Activated T-cell treated with anti-CD3 and anti-CD28 coated beads for 24 hours (primary cell): ENCODE data around the gene PRDM16.
"Not testable (repeated sequence)": the region's sequence is repeated elsewhere in the genome, so short reads cannot be mapped to it uniquely, and the experiment has no call there.

Experiments used
- DNase-seq: peaks from one replicate; pipeline ENCODE4 v3.0.0-alpha.2; 2020; ENCODE audit warnings: low read depth

The PRDM16 gene

GRCh38 chr1:3227893-3228292, 158.9 kb downstream of the PRDM16 start:
- no peak for DNase-seq

GRCh38 chr1:3229081-3229725, 160.2 kb downstream of the PRDM16 start:
- no peak for DNase-seq

GRCh38 chr1:3230553-3230952, 161.6 kb downstream of the PRDM16 start:
- no peak for DNase-seq

DNA sequence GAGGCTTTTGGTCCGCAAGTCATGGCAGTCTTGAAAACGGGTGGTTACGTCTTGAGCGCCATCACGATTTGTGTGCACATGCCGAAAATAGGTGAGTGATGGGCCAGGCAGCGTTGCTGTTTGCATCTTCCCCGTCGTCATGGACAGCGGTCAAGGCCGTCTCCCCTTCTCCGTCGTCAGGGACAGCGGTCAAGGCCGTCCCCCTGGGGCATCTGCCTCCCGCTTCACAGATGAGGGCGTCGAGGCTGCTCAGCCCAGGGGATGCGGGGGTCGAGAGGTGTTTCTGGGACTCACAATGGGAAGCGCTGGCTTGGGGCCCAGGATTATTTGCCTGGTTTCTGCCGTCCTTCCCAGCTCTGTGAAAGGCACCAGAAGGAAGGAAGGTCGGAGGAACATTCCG, 162.2 kb downstream of the PRDM16 start:
- no peak for DNase-seq

DNA sequence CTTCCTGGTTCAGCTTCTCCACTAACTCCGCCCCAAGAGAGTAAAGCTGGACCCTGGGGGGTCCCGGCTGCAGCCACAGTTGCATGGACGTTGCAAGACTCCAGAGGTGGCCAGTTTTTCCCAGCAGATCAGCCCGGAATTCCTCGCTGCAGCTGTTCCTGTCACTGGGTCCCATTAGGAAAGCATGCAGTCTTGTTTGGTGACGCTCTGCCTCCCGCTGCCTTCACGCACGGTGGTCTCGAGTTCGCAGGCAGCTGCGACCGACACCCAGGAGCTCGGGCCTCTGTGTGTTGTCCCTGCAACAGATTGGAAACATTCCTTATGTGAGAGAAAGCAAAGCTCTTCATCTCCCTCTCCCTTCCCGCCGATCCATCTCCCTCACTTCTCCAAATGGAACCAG, 162.8 kb downstream of the PRDM16 start:
- no peak for DNase-seq

DNA sequence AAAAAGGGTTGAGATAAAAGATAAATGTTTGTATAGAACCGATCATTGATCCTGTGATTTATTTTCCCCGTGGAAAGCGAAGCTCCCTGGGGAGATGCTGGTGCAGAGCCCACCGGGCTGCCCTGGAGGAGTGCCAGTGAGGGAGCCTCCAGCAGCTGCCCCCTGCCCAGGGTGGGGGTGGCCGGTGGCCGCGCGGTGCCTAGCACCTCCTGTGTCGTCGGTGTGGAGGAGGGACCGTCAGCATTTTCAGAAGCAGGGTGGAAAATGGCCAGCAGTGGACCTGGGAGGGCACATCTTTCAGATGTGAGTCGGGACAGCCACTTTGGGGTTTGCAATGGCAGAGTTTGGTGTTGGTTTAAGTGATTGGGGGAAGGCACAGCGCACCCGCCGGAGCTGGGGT, 164.0 kb downstream of the PRDM16 start:
- DNase-seq = no peak

DNA sequence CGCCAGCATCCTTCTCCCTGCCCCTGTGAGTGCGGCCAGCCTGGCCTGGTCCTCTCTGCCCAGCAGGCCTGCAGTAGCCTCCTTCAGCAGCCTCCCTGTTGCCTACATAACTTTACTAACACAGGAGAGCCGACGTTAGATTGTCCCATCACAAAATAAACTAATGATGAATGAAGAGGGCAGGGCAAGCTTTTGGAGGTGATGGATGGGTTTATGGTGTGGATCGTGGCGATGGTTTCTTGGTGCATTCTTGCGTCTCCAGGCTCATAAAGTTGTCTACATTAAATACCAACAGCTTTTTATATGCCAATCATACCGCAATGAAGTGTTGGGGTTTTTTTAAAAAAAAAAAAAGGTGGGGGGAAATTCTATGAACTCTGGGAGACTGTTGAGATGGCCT, 164.5 kb downstream of the PRDM16 start:
- DNase-seq = no peak

DNA sequence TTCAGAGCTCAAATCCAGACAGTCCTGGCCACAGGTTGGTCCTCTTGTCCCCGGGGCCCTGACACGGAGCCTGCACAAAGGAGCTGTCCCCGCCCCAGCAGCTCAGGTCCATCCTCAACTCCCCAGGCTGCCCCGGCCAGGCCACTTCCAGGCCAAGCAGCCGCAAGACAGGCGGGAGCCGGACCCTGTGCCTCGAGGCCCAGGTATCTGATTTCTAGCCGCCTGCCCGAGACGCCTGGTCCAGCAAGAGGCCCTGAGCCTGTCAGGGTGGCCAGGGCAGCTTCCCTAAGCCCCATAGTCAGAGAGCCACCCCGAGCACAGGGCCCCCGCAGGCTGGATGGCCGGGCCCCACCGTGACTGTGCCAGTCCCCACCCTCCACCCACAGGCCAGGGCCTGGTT, 165.3 kb downstream of the PRDM16 start:
- DNase-seq = no peak

GRCh38 chr1:3234956-3235355, 166.0 kb downstream of the PRDM16 start:
- no peak for DNase-seq

DNA sequence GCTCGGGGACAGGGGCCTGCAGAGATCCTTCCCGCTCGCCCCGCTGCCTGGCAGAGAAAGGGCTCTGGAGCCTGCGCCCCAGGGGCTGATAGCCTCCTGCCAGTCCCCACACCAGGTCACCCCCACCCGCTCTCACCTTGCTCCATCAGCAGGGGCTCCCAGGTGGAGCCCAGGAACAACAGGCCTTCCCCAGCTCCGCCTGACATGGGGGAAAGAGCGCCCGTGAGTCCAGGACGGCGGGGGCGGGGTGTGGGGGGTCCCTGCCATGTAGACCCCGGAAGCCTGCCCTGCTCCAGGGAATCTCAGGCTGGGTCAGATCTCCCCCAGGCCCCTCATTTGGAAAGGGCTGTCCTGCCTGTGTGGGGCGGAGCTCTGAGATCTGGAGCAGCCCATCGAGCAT, 166.5 kb downstream of the PRDM16 start:
- no peak for DNase-seq

- no peak for DNase-seq
Observed at GRCh38 chr1:3236361-3236760, 167.4 kb downstream of the PRDM16 start.

- DNase-seq = no peak
Observed at GRCh38 chr1:3236955-3237354, 168.0 kb downstream of the PRDM16 start.

- no peak for DNase-seq
Observed at GRCh38 chr1:3237570-3237969, 168.6 kb downstream of the PRDM16 start.

GRCh38 chr1:3237994-3238702, 169.1 kb downstream of the PRDM16 start:
- no peak for DNase-seq

DNA sequence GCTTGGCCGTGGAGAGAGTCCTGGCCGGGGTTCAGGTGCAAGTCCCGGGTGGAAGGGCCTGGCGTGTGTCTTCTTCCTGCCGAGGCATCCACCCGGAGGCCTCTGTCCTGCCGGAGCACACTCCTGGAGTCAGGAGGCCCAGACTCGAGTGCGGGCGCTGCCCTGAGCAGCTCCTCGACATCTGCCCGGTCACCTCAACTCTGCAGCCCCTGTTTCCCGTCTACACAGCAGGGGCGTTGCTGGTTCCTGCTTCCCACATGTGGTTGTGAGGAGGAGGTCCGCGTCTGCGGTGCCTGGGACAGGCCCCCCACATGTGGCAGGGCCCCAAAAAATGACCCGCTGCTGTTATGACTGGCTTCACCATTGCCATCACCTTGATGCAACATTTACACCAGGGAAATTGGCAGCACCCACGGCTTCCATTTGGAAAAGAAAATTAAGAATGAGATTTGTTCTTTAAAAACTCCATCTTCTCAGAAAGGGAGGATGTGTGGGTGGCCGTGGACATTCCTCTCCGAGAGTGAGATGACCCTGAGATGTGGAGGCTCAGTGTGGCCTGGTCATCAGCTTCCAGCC, 169.8 kb downstream of the PRDM16 start:
- DNase-seq = no peak

DNA sequence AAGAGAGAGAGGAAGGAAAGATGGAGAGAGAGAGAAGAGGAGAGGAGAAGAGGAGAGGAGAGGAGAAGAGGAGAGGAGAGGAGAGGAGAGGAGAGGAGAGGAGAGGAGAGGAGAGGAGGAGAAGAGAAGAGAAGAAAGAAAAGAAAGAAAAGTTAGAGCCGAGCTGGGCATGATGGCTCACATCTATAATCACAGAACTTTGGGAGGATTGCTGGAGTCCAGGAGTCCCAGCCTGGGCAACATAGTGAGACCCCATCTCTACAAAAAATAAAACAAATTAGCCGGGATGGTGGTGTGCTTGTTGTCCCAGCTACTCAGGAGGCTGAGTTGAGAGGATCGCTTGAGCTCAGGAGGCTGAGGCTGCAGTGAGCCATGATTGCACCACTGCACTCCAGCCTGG, 171.0 kb downstream of the PRDM16 start:
- DNase-seq = not testable (repeated sequence)

DNA sequence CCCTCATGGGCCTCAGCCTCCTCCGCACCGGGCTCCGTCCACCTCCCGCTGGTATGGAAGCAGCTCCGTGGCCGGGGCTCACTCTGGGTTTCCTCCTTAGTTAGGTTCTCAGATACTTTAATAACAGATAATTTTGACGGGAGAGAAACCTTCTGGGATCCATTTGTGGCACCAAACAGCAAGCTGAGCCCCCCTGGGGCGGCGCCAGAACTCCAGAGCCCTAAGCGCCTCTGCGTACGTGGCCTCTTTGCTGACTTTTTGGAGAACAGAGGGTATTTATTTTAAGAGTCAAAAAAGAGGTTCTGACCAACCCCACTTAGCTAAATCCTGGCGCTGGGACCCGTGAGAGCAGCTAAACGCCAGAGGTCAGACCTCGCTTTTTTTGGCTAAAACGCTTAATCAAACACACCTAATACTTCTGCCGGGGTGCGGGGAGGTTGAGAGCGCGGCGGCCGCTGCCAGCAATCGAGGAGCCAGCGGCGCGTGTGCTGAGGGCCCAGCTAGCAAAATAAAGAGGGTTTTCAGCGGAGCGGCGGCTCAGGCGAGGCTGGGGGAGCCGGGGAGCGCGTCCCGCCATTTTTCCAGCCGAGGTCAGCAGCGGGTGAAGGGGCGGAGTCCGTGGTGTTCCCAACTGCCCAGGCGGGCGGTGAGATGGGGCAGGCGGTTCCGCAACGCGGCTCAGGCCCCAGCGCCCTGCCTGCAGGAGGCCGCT, 171.7 kb downstream of the PRDM16 start:
- no peak for DNase-seq

DNA sequence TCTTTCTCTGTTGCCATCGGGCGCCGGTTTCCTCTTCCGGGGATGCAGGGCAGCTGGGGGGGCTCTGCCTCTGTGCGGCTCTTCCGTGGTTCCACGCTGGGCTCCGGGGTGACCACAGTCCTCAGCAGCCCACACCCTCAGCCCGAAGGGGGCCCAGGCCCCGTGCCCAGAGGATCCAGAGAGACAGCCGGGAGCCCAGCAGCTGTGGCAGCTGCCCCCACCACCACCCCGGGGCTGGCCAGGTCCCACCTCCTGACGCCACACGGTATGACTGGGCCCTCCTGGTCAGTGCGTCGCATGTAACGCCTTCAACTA, 172.2 kb downstream of the PRDM16 start:
- DNase-seq = no peak

DNA sequence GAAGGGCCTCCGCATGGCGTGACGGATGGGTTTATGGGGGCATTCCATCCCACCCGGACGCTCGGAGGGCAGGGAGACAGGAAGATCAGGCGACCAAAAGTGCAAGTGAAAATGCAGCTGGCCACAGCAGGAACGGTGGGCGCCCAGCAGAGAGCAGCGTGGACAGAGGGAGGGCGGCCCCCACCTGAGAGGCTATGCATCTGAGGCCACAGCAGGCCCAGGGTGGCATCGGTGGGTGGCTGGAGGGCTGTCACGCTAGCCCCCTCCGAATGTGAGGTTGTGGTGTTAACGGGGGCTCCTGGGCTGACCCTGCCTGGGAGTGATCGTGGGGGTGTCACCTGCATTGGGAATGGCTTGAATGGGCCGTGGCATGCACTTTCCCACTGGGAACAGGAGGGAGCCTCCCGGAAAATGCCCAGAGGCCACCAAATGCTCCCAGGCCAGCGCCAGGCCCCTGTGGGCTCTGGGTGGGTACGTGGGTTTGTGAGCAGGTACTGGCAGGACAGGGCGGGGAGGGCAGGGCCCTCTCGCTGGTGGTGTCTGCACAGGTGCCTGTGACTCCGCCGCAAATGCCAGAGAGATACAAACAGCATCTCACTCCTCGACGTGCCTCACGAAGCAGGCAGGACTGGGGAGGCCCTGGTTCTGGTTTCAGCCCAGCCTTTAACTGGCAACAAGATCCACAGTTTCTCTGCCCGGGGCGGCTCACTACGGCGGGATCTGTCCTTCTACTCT, 172.8 kb downstream of the PRDM16 start:
- DNase-seq = no peak

- DNase-seq = no peak
Observed at GRCh38 chr1:3242408-3243260, 173.6 kb downstream of the PRDM16 start.

DNA sequence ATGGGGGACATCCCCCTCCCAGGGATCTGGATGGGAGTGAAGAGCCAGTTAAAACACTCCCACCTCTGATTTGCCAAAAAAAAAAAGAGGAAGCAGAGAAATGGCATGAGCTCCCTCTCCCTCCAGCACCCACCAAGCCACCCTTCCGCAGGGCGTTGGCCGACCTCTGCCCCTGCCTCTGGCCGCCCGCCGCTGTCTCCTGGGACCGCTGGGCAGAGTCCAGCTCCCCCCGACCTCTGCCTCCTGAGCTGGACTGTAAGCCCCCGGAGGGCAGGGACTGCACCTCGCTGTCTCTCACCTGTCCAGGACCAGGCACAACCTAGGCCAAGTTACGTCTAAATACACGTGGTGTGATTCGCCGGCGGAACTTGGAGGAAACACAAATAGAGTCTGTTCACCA, 174.3 kb downstream of the PRDM16 start:
- no peak for DNase-seq
